Measurements from ENCODE around the gene ANO9. TPM values are rescaled to one million over a fixed set of nuclear protein-coding genes. Genes with fewer than 3 reads are reported as not detected.
A peak's percentile ranks its signal among the peaks of the same experiment; 100 is the strongest.

ANO9 gene
- total RNA-seq, 1 experiment from 2014 or later = 85.5 TPM

DNA sequence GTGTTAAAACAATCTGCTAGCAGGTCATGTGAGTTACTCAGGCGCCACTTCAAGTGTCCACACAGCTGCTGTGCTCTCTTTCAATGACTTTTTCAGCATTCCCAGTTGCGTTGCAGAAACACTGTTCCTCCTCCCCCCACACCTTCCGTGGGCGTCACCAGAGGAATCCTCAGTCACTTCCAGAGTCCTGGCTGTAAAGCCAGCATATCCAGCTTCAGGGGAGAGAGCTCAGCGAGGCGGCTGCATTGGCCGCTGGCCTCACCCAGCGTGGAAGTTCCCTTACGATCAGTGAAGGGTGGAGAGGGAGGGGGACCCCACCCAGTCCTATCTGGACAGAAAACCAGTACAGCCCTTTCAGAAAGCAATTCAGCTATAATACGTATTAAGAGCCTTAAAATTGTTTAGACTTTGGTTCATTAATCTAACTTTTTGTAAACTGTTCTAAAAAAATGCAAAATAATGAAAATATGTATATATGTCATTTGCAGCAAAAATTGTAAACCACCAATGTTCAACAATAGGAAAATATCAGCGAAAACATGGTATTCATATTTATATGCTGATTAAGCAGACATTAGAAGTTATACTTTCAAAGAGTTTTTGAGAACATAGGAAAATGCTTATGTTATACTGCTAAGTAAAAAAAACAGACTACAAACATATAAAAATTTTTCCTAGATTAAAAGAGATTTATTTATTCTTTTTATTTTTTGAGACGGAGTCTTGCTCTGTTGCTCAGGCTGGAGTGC, 2.8 kb upstream of the ANO9 start:
- Mint-ChIP-seq H3K27me3 (ENCODE audit: insufficient read depth, unreplicated experiment) (no peaks in the 10 kb centered on the region), H3K9me3 (ENCODE audit: unreplicated experiment) (no peaks in the 10 kb centered on the region), H3K27ac (ENCODE audit: unreplicated experiment) (no peak overlapping the region), H3K36me3 (ENCODE audit: insufficient read depth, unreplicated experiment) (peaks cover 18% of the 10 kb centered on the region), H3K4me3 (ENCODE audit: unreplicated experiment) (peak overlapping the region; percentile 38), H3K4me1 (ENCODE audit: low read depth, unreplicated experiment) (peaks cover 28% of the 10 kb centered on the region)
- no TSS peak for BruUV-seq (replicated peaks)
- no peaks in the 10 kb centered on the region for H3K9me3 ChIP-seq
- ChIA-PET CTCF (interaction anchor here (1.5 kb wide), 1 partner anchor 28 kb away, joined by 3 read pairs; no protein-coding TSS in a partner anchor), POLR2A (interaction anchor here (0.6 kb wide), 1 partner anchor 8 kb away, joined by 3 read pairs; no protein-coding TSS in a partner anchor)
- TF ChIP-seq, protein P1, sequence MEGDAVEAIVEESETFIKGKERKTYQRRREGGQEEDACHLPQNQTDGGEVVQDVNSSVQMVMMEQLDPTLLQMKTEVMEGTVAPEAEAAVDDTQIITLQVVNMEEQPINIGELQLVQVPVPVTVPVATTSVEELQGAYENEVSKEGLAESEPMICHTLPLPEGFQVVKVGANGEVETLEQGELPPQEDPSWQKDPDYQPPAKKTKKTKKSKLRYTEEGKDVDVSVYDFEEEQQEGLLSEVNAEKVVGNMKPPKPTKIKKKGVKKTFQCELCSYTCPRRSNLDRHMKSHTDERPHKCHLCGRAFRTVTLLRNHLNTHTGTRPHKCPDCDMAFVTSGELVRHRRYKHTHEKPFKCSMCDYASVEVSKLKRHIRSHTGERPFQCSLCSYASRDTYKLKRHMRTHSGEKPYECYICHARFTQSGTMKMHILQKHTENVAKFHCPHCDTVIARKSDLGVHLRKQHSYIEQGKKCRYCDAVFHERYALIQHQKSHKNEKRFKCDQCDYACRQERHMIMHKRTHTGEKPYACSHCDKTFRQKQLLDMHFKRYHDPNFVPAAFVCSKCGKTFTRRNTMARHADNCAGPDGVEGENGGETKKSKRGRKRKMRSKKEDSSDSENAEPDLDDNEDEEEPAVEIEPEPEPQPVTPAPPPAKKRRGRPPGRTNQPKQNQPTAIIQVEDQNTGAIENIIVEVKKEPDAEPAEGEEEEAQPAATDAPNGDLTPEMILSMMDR (IDR thresholded peaks at IDR 0.05; ENCODE audit: insufficient read depth in 1 of 2, low read depth in 1 of 2, low read length in 1 of 2, severe bottlenecking in 1 of 2, unreplicated experiment in 1 of 2) = no peak
- peak; percentile 58 to 78 for DNase-seq
- no peaks in the 10 kb centered on the region for H3K27me3 ChIP-seq (replicated peaks; ENCODE audit: control insufficient read depth, insufficient read depth, low read length)
- peaks cover 43% of the 10 kb centered on the region for H3K4me1 ChIP-seq
- H3K4me3 ChIP-seq (ENCODE audit: low read depth, low read length) = no peak overlapping the region
- intact Hi-C loops (cut with micrococcal nuclease; ENCODE audit: unreplicated experiment) = loop anchor here (5.0 to 10.0 kb wide), 3 partner anchors 50 to 237 kb away; partner anchors contain the start of genes B4GALNT4, BET1L, PKP3 and RIC8A
- H3K36me3 ChIP-seq (ENCODE audit: control insufficient read depth, insufficient read depth, low read length) = peaks cover 4% of the 10 kb centered on the region; the same call in 1 of the 2 replicates

DNA sequence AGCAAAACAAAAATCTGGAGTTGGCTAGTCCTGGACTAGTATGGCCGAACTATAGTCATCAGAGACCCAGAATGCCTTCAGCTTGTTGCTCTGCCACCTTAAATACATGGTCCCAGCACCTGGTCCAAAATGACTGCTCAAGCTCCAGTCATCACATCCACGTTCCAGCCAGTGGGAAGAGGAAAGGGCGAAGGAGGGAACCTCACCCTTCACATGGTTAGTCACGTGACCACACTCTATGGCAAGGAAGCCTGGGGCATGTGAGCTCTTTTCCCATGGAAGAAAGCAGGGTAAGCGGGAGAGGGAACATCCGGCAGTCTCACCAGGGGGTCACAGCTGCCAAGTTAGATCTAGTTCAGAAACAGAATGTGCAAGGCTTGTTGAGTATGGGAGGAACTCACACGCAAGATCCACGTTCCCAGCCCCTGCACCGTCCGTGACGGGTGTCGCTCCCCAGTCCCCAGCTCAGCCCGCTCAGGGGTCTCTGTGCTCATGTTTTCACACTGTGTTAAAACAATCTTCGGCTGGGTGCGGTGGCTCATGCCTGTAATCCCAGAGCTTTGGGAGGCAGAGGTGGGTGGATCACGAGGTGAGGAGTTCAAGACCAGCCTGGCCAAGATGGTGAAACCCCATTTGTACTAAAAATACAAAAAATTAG, 1.9 kb upstream of the ANO9 start:
- TF ChIP-seq, protein P1 (IDR thresholded peaks at IDR 0.05; ENCODE audit: insufficient read depth in 1 of 2, low read depth in 1 of 2, low read length in 1 of 2, severe bottlenecking in 1 of 2, unreplicated experiment in 1 of 2) = no peak
- Mint-ChIP-seq H3K36me3 (ENCODE audit: insufficient read depth, unreplicated experiment) (peaks cover 20% of the 10 kb centered on the region), H3K4me1 (ENCODE audit: low read depth, unreplicated experiment) (peaks cover 29% of the 10 kb centered on the region), H3K4me3 (ENCODE audit: unreplicated experiment) (peak overlapping the region; percentile 11), H3K9me3 (ENCODE audit: unreplicated experiment) (no peaks in the 10 kb centered on the region), H3K27ac (ENCODE audit: unreplicated experiment) (no peak overlapping the region), H3K27me3 (ENCODE audit: insufficient read depth, unreplicated experiment) (no peaks in the 10 kb centered on the region)
- Histone ChIP-seq H3K27me3 (replicated peaks; ENCODE audit: control insufficient read depth, insufficient read depth, low read length) (no peaks in the 10 kb centered on the region), H3K36me3 (ENCODE audit: control insufficient read depth, insufficient read depth, low read length) (peaks cover 4% of the 10 kb centered on the region; the same call in 1 of the 2 replicates), H3K4me3 (ENCODE audit: low read depth, low read length) (no peak overlapping the region), H3K4me1 (peaks cover 38% of the 10 kb centered on the region), H3K9me3 (no peaks in the 10 kb centered on the region)
- BruUV-seq (replicated peaks) = no TSS peak
- CTCF ChIA-PET = interaction anchor here (1.5 kb wide), 1 partner anchor 27 kb away, joined by 3 read pairs; no protein-coding TSS in a partner anchor
- intact Hi-C loops (cut with micrococcal nuclease; ENCODE audit: unreplicated experiment) = loop anchor here (10.0 kb wide), 2 partner anchors 49 to 79 kb away; partner anchors contain the start of genes B4GALNT4 and PKP3
- no peak for DNase-seq
- POLR2A ChIA-PET = interaction anchor here (0.6 to 1.4 kb wide), 2 partner anchors 8 to 17 kb away, joined by 3 to 4 read pairs; no protein-coding TSS in a partner anchor

DNA sequence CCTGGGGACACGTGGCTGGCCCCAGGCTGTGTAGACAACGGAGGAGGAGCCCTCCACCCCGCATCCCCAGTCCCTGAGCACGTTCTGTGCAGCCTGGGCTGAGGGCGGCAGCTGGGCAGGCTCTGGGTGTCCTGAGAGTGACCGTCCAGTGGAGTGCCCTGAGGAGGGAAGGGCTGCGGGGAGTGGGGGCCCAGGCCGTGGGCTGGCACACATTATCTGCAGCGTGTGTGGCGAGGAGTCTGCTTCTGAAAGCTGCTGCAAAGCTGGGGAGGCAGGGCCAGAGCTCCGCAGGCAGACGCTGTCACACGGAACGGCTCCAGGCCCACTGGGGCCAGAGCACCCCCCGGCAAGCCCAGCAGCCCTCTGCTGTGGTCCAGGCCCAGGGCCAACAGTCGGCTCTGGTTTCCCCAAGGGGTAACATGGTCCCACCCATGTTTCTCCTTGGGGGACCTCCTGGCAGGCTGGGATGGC, 835 bp upstream of the ANO9 start:
- Histone ChIP-seq H3K9me3 (peaks cover 4% of the 10 kb centered on the region; the same call in 1 of the 2 replicates), H3K27me3 (replicated peaks; ENCODE audit: control insufficient read depth, insufficient read depth, low read length) (no peaks in the 10 kb centered on the region), H3K36me3 (ENCODE audit: control insufficient read depth, insufficient read depth, low read length) (peaks cover 4% of the 10 kb centered on the region; the same call in 1 of the 2 replicates), H3K4me3 (ENCODE audit: low read depth, low read length) (no peak overlapping the region), H3K4me1 (peaks cover 36% of the 10 kb centered on the region)
- intact Hi-C loops (cut with micrococcal nuclease; ENCODE audit: unreplicated experiment) = loop anchor here (10.0 kb wide), 2 partner anchors 48 to 78 kb away; partner anchors contain the start of genes B4GALNT4 and PKP3
- Mint-ChIP-seq H3K4me1 (ENCODE audit: low read depth, unreplicated experiment) (peaks cover 29% of the 10 kb centered on the region), H3K4me3 (ENCODE audit: unreplicated experiment) (peak overlapping the region; percentile 67), H3K9me3 (ENCODE audit: unreplicated experiment) (no peaks in the 10 kb centered on the region), H3K36me3 (ENCODE audit: insufficient read depth, unreplicated experiment) (peaks cover 11% of the 10 kb centered on the region), H3K27me3 (ENCODE audit: insufficient read depth, unreplicated experiment) (no peaks in the 10 kb centered on the region), H3K27ac (ENCODE audit: unreplicated experiment) (no peak overlapping the region)
- BruUV-seq (replicated peaks) = no TSS peak
- TF ChIP-seq, protein P1 (IDR thresholded peaks at IDR 0.05; ENCODE audit: insufficient read depth in 1 of 2, low read depth in 1 of 2, low read length in 1 of 2, severe bottlenecking in 1 of 2, unreplicated experiment in 1 of 2) = no peak
- POLR2A ChIA-PET = interaction anchor here (1.4 kb wide), 1 partner anchor 18 kb away, joined by 4 read pairs; no protein-coding TSS in a partner anchor
- no peak for DNase-seq
- CTCF ChIA-PET = no interaction called here
